Measurements from ENCODE around the gene PEMT.

PEMT gene

DNA sequence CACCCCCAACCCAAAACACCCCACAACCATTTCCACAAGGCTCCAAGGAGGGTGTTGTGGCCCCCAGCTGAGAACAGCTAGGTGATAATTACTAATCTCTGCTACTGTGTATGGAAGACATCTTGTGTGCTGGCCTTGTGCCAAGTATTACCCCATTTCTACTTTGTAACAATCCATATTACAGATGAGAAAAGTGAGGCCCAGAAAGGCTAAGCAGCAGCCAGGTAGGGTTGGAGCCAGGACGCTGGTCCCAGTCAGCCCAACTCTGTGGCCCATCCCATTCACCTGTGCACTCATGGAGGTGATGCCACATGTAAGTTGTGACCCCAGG lies 12.4 kb upstream of the PEMT start:
- no peak for DNase-seq

DNA sequence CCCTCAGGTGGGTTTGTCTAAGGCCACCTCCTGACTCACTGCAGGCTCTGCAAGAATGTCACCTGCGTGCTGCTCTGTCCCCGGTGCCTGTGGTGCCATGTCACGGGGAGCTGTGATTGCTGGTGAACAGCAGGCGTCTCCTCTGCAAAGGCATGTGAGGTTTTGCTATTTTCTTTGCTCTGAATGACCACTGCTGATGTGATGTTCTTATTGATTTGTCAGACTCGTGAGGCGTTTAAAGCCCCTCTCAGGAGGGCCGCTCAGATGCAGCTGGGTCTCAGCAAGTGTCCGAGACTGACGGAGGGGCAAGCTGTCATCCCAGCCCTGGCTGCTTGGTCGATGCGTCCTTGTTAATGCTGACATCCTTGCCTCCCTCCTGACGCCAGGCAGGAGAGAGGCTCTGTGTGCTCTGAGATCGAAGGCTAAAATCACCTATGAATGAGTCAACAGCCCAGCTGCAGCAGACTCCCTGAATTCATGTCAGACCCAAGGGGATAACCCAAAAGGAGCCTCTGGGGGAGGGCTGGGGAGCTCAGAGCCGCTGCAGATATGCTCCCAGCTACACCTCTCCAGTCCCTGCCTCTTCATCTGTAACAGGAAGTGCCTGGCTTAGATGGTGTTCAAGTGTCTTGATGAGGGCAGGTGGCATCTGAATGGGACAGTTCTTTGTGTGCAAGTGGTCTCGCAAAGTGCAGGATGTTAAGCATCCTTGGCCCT lies 11.8 kb upstream of the PEMT start:
- peak; percentile 32 for DNase-seq

DNA sequence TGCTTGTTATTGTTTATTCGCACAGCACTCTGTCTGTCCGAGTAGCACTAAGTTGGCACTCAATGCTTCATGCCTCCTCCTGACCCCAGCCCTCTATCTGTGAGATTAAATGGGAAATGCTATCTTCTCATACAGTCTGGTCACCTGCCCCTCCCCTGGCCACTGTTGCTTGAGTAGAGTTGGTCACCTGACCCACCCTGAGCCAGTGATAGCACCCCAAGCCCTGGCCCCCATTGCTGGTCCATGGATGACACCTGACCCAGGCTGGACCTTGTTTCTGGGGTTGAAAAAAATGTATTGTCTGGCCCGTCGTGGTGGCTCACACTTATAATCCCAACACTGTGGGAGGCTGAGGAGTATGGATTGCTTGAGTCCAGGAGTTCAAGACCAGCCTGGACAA lies 8.5 kb upstream of the PEMT start:
- no peak for DNase-seq

DNA sequence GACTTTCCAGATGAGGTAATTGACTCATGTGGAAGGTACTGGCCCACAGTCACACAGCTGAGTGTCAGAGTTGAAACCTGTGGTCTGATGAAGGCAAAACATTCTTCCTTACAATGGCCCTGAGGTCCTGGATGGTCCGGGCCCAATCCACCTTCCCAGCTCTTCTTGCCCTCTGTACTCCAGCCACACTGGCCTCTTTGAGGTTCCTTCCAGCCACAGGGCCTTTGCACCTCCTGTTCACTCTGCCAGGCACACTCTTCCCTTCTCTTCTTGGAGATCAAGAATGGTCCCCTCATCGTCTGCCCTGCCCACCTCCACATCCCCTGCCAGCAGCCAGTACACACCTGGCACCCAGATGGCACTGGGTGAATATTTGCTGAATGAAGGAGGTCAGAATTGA lies 6.5 kb upstream of the PEMT start:
- no peak for DNase-seq

DNA sequence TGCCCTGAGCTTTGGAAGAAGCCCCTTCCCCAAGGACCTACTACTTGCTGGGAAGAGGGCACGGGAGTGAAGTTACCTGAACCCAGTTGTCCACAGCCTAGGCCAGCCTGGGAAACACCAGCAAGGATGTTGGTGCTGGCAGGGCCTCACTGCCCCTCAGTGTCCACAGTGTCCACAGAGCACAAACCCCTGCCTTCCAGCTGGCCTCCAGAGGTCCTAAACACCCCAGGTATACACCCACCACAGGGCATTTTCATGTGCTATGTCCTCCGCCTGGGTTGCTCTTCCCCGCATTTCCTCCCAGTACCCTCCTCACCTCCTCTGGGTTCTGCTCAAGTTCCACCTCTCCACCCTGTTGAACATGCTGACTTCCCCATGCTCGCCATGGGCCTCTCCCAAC lies 4.2 kb upstream of the PEMT start:
- no peak for DNase-seq

DNA sequence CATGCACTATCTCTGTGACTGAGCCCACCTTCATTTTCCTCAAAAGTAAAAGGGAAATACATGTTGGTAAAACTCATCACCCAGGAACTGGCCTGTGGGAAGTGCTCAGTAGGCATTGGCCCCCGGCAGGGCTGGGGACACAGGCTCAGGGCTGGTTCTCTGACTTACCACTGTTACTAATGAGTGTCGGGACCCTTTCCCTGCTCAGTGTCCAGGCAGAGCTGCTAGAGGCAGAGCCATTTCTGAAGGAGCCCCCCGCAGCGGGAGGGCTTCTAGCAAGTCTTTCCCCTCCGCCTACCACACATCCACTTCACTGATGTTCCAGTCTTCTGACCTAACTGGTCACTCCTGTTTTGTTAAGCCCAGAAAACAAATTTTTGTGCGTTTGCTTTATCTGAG lies 1.7 kb upstream of the PEMT start:
- DNase-seq: no peak

DNA sequence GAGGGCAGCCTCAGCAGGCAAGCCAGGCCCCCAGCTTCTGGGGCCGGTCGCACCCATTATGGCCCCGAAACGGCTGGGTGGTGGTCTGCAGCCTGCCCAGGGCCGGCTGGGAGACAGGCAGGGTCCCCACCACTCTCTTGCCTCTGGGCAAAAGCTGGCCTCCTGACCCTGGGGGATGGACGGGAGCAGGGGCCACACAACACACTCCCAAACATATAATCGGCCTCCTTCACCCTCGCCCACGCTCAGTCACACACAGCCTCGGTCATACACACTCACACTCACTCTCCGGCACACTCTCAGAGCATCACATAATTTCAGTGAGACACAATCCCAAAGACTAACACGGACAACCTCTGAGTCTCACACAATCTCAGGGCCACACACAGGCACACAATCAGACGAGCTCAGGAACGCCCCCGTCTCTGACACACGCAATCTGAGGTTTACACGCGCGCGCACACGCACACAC lies 589 bp downstream of the PEMT start:
- no peak for DNase-seq

DNA sequence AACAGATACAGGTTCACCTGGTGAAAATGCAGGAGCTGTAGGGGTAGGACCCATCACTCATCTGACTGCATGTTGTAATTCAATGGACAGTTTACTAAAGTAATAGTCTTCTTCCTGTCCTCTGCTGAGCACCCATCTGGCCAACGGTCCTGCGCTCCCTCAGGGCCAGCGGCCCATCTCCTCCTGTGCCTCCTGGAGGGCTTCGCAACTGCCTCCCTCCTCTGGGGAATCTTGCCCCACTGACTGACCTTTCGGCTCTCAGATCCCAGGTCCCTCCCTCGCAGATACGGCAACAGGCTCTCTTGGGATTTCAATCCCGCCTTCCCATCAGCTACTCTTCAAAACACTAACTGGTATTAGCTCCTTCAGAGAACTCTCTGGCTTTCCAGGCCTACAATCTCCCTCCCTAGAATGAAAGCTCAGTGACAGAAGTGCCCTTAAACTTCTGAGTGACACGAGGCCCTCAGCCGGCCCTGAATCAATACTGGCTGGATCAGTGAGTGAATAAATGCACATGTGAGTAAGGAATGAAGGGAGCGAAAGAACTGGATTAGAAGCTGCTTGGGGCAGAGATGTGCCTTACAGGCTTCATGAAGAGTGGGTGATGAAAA lies 1.3 kb downstream of the PEMT start:
- DNase-seq: no peak

DNA sequence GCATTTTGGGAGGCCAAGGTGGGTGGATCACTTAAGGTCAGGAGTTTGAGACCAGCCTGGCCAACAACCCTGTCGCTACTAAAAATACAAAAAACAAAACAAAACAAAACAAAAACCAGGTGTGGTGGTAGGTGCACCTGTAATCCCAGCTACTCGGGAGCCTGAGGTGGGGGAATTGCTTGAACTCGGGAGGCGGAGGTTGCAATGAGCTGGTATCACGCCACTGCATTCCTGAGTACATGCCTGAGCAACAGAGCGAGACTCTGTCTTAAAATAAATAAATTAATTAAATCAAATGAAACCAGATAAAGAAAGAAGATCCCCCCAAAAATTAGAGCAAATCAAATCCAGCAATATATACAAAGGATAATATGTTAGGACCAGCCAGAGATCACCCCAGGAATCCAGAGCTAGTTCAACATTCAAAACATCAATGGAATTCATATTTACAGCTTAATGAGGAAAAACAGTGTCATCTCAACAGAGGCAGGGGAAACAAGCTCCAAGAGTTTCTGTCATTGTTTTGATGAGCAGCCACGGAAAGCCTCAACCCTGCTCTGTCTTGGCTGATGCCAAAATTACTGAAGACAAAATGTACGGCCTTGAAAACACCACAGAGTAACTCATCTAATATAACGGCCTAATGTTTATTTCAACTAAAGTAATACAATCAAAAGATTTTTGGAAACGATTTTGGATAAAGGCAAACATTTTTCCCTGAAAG lies 3.7 kb downstream of the PEMT start:
- no peak for DNase-seq

DNA sequence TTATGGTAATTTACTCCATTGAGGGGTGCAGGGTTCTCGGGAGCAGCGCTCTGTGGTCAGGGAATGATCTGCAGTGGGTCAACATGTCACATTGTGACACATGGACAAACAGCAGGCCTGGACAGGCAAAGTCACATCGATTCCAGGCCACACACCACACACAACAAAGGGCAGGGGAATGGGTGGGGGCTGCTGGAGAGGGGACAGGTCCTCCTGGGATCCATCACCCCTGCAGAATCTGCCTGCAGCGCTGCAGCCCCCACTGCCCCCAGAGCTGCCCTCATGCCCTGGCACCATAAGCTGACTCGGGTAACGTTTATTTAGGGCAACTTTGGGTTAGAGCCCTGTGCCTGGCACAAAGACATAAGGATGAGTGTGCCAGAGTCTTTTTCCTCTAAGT lies 9.1 kb downstream of the PEMT start:
- DNase-seq: no peak

DNA sequence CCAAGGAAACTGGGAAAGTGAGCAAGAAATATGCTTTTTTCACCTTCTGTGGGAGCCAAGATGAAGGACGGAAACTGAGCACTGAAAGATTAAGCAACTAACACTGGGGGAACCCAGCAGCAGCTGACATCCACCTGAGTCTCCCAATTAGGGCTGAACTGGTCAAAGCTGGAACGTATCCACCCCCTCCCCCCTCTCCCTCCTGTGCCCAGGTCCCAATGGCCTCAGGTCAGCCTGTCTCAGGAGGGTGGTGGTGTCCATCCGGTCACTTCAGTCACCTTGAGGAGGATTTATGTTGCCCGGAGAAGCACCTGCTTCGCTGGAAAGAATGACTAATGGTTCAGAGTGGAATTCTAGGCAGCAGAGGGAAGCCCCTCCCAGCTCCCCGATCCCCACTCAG lies 10.0 kb downstream of the PEMT start:
- DNase-seq: no peak

DNA sequence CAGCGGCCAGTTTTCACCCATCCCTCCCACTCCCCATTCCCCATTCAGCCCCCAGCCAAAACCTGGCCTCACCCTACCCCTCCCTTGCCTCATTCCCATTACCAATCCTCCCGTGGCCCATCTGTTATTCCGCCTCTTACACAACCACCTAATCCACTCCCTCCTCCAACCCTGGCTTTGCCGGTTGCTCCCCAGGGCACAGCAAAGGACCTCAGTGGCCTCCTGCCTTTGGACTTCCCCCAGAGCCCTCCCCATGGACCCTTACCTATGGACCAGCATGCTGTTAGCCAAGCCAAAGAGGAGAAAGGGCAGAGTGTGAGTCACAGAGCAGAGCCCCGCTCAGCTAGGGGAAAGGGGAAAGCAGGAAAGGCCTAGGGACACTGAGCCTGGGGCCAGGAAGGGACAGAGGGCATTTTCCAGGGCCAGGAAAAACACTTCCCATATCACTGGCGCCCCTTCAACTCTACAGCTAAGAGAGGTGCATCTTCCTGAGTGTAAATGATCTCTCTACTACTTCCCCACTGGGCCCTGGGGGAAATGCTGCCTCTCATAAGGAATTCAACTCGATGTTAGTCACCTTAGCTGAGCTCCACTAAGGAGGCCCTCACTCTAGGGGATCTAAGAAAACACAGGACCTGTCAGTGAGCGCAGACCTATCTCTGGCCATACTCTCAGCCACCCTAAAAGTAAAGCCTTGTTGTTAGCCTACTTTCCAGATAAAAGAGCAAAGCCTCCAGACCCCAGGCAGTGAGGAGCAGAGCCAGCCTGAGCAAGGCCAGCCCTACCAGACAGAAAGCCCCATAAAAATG lies 10.6 kb downstream of the PEMT start:
- DNase-seq: no peak

DNA sequence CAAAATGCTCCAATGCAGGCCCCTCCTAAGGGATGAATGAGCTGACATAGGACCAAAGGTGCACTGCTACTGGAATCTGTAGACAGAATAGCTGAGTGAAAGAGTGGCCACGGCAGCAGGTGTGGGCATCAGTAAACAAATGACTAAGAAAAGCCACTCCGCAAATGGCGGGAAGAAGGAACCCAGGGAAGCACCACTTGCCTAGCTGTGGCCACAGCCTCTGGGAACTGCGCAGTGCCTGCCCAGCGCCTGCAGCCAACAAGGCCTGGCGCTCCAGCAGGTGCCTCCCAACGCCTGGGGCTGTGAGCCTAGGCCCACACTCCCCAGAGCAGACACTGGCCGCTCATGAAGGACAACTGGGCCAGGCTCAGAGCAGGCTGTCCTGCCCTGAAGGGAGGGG lies 11.8 kb downstream of the PEMT start:
- DNase-seq: no peak

DNA sequence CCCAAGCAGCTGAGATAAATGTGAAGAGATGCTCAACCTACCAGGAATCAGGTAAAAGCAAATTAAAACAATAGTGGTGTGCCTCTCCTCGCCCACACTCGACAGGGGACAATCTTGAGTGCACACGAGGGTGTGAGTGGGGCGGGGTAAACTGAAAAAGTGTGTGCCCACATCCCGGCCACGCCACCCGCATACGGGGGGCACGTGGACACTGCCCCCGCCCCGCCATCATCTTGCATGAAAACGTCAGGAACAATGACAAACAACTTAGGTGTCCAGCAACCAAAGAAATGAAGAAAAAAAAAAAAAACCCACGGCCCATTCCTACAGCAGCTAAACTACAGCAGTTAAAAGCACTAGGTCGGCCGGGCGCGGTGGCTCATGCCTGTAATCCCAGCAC lies 14.1 kb downstream of the PEMT start:
- DNase-seq: no peak

DNA sequence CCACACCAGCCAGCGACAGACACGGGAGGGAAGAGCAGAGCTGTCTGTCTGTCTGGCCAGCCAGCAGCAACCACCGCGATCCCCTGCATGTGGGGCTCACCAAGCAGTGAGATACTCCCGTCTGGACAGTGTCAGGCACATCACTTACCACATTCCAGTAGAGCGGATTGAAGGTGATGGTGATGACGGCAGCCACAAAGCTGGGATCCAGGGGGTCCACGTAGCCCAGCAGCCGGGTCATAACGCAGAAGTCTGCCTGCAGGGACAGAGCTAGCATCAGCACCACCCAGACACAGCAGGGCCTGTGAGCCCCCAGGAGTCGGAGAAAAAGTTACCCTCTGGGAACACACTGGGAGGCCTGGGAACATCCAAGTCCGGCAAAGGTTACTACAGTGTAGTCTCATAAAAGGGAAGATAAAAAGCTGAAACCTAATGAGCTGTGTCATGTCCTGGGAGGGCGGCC lies 14.7 kb downstream of the PEMT start:
- no peak for DNase-seq

DNA sequence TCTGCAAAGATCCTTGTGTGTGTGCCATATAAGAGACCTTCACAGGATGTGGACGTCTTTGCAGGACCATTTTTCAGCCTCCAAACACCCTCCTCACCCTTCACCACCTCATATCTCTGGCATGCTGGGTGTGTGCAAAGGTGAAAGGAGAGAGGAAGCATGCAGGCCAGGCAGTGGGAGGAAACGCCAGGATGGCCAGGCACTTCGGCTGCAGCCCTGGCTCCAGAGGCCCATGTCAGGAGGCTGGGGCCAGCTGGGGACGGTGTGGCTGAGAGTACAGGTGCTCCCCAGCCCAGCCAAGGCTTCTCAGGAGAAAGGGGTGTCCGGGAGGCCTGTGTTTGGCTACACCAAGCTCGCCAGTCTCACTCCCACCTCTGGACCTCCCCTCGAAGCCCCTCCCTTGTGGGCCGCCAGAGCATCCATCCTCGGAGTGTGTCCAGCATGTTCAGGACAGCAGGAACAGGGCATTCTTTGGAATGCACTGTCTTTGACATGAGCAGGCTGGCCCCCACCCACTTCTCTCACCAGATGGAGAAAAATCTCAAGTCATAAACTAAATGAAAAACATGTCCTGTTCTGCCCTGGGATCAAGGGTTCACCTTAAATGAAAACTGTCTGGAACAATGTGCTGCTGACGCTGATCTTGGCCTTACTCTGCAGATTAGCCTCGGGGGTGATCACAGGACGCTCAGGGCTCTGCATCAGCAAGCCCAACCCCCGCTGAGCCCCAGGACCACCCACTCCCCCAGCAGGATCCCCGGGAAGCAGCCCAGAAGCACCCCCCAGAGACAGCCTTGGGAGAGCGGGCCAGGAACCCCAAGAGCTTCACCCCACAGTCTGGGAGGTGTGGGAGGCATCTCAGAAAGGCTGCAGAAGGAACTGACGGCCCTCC lies 15.9 kb downstream of the PEMT start:
- no peak for DNase-seq

DNA sequence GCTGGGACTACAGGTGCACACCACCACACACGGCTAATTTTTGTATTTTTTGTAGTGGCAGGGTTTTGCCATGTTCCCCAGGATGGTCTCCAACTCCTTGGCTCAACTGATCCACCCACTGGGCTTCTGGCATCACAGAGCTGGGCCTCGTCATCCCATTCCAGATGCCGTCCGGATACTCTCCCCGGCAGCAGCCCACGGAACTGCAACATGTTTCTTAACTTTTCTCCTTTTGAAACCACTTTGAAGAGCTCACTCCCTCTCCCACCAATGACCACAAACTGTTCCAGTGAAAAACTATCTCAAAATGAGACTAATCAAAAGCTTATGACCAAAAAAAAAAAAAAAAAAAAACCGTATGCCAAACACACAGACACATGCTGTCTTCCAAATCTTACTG lies 17.6 kb downstream of the PEMT start:
- DNase-seq: no peak

DNA sequence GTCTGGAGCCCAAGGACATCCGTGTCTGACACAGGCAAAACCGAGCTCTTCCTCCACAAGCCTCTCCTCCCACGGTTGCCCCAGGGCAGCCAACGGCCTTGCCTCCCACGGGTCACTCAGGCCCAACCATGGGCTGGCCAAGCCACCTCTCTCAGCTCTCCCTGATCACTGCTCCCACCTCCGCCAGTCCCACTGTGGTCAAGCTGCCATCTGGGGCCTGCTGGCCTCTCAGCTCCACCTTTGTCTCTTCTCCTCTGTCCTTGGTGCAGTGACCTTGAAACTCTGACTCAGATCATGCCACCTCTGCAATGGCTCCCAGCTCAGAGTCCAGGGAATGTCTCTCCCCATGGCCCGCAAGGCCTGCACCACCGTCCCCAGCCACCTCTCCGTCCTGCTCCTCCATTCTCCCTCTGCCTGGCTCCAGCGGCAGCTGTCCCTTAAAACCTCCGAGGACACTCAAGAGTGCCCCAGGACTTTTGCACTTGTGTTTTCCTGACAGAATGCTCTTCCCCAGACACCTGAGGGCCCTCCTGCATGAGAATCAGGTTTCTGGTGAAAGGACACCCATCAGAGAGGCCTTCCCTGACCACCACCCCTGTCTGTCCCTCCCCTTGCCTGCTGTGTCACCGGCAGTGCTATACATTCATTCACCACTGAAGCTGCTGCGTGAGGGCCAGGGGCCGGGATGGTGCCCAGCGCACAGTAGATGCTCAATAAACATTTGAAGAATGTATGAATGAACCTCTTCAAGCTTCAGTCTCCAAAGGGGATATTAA lies 19.3 kb downstream of the PEMT start:
- DNase-seq: no peak

DNA sequence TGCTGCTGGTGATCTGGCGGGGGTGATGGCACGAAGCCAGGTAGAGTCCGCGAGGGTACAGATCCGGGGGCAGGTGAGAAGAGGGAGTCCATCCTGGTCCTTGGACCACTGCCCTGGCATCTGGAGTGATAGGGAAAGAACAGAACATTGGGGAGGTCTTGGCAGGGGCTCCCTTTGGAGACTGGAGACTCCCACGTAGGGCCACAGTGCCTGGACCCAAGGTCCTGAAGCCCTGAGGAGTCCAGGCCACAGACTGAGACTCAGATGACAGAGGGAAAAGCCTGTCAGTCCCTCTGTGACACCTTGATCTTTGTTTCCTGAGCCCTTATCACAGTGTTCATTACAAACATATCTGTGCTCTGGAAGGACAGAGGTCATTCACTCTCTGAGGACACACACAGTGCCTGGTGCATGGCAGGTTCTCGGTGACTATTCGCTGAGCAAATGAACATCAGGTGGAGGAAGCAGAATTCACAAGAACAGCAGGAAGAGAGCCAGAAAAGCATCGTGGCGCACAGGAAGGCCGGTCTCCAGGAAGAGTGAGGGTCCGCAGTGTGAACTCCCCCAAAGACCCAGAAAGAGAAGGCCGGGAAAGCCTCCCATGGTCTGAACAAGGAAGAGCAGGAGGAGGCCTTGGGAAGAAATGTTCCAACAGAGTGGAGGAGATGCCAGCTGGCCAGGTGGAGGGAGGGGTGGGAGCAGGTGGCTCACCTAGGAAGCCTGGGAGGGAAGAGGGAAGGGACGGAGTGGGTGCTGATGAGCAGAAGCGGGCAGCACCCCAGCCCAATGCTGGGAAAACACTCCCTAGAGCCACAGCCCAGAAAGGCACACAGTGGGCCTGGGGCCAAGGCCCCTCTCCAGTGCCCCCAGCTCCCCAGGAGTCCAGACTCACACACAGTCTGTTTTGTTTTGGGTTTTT lies 20.5 kb downstream of the PEMT start:
- DNase-seq: no peak

DNA sequence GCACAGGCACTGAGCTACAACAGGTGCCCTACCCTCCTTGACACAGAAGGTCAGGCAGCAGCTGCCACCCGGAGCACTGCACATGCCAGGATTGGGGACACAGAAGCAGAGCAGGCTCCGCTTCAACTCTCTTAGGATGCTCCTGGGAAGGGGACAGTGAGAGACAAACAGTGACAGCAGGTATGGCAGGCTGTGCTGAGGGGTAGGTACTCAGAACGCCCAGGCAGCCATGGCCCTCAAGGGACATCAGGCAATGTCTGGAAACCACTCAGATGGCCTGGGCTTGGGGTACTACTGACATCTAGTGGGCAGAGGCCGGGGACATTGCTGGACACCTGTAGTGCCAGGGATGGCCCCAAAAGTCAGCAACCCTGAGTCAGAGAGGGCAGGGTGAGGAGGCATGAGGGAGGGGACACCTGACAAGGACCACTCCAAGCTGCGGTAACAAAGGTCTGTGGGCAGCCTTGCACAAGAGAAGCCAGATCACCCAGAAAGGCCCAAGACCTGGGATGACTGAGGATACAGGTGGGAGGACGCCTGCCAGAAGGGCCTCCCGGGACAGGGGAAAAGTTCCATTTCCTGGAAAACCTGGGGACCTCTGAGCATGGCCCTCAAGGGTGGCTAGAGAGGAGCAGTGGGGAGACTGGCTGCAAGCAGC lies 21.2 kb downstream of the PEMT start:
- no peak for DNase-seq
